NCI-H2107 treated with DMSO at 0.1 percent for 48 hours (cell line): Measurements from ENCODE around the gene FAM47C.
"Not testable (repeated sequence)": the region's sequence is repeated elsewhere in the genome, so short reads cannot be mapped to it uniquely, and the experiment has no call there.

Source experiments
- DNase-seq: peaks from one replicate; lab custom pipeline; 2025; ENCODE audit not compliant: unreplicated experiment; lab: John Stamatoyannopoulos, UW

Gene FAM47C

GRCh38 chrX:37008182-37008581, at the start of gene FAM47C:
FAM47C (plus strand) TSS chrX:37008366; CDS start chrX:37008411, 45 bp downstream.
- DNase-seq, result not testable (repeated sequence)

DNA sequence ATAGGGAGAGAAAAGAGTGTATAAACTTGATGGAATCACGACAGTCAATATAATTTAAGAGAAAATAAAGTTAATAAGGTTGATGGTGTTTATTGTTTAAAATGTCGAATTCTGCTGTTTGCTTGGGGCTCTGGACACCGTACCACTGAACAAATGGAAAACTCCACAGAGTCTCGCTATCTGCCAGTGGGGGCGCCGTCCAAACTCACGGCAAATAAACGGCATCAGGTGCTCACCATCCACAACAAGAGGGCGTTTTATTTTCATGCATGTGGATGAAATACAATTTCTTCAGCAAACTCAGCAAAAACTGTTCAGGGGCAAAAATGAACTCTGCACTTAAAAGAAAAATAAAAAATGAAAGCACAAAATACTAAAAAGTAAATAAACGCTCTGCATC, 46.6 kb upstream of the FAM47C start:
- no peak for DNase-seq

GRCh38 chrX:36963069-36963808, 44.9 kb upstream of the FAM47C start:
- DNase-seq, result no peak

DNA sequence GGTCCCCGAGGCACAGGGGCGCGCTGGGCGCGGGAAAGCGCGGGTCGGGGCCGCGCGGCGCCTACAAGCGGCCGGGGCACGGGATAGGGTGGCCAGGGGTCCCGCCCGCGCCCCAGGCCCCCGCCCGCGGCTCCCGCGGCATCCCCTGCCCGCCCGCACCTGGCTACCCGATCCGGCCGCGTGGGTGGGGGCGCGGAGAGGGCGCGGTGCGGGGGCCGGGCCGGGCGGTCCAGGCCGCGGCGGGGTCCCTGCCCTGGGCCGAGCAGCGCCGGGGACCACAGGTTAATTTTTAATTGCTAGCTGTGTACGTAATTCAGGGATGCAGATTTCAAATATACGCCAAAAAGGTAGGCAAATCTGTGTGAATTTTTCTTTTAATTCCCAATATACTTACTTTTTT, 44.3 kb upstream of the FAM47C start:
- DNase-seq, result no peak

DNA sequence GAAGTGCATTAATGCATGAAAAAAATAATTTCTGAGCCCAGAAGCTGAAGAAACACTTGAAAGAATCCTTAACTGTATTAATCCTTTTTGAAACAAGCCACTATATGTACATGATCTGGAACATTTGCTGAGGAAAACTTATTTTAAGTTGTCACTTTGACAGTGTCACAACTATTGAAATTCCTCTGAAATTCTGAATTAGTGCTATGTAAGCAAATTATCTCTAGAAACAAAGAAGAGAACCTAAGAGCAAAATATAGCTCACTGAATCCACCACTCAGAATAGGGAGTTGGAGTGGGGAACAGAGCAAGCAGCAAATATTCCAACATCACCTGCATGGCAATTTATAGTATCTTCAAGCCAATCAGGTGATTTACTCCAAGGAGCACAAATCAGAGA, 34.6 kb upstream of the FAM47C start:
- no peak for DNase-seq

DNA sequence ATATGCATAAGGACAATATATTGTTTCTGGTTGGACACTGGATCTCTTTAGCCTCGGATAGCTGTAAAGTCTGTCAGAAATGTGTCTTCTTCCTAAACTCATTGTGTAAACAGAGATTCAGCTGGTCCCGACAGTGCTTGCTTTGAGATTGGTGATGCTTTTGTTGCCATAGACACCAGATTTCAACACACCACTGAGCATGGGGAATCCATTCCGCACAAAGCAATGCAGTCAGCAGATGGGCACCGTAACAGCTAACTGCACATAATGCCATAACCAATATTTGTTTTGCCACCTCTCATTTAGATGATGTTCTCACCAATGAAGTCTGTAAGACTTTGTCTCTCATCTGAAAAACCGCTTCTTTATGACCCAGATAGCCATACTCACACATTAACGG, 33.3 kb upstream of the FAM47C start:
- DNase-seq, result no peak

- no peak for DNase-seq
These were observed 29.3 kb upstream of the FAM47C start for GRCh38 chrX:36978886-36979285.

DNA sequence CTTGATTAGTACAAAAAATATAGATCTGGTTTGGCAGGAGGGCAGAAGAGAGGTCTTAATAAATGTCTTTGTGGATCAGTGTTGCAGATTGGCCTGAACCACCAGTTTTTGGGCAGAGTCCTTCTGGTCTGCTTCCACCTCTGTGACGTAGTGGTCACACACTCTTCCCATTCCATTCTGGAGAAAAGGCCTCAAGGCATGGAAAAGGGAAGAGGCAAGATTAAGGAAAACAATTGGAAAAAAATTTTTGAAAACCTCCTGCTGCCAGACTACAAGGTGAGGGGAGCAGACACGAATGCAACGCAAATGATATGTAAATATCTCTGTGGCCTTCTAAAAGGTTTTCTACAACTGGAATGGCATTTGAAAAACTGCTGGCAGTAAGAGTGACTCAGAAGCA, 24.3 kb upstream of the FAM47C start:
- no peak for DNase-seq

- not testable (repeated sequence) for DNase-seq
These were observed 22.6 kb upstream of the FAM47C start for GRCh38 chrX:36985416-36986209.

- no peak for DNase-seq
These were observed 21.9 kb upstream of the FAM47C start for GRCh38 chrX:36986231-36986630.

- not testable (repeated sequence) for DNase-seq
These were observed 21.0 kb upstream of the FAM47C start for GRCh38 chrX:36987212-36987611.

DNA sequence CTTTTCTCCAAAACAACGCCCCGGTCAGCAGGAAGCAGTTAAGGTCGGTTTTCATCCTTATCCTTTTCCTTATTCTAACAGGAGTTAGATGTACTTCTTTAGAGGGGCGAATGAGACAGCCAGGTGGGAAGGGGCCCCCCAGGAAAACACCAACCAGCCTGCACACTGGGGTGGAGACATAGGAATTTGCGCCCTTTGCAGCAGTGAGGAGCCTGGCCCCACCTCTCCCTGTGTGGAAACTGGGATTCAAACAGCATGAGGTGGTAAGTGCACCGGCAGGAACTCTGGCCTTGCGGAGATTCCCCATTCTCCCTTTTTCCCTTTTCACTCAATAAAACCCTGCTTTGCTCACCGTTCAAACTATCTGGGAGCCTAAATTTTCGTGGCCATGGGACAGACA, 8.0 kb upstream of the FAM47C start:
- no peak for DNase-seq

- no peak for DNase-seq
These were observed 2.3 kb downstream of the FAM47C start for GRCh38 chrX:37010496-37010895.

DNA sequence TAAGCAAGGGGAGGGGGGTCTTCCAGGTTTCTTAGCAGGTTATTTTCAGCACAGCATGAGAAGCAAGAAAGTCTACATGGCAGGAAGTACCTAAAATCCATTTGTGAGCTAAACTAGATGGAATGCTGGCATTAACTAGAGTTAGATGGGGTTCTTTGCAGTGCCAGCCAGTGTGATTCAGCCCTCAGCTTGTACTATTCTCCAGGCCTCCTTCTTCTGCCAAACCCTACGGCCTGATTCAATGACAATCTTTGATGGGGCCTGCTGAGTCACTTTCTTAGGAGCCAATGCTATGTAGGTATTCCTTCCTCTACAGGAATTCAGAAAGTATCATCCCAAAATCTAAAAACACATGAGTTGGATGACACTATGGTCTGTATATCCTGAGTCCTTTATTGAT, 26.1 kb downstream of the FAM47C start:
- DNase-seq, result not testable (repeated sequence)

- DNase-seq, result not testable (repeated sequence)
These were observed 28.6 kb downstream of the FAM47C start for GRCh38 chrX:37036674-37037220.

GRCh38 chrX:37038814-37039213, 30.6 kb downstream of the FAM47C start:
- DNase-seq, result not testable (repeated sequence)

GRCh38 chrX:37042956-37043885, 35.1 kb downstream of the FAM47C start:
- DNase-seq, result not testable (repeated sequence)

GRCh38 chrX:37047776-37048175, 39.6 kb downstream of the FAM47C start:
- no peak for DNase-seq

- DNase-seq, result not testable (repeated sequence)
These were observed 49.4 kb downstream of the FAM47C start for GRCh38 chrX:37057572-37057971.

DNA sequence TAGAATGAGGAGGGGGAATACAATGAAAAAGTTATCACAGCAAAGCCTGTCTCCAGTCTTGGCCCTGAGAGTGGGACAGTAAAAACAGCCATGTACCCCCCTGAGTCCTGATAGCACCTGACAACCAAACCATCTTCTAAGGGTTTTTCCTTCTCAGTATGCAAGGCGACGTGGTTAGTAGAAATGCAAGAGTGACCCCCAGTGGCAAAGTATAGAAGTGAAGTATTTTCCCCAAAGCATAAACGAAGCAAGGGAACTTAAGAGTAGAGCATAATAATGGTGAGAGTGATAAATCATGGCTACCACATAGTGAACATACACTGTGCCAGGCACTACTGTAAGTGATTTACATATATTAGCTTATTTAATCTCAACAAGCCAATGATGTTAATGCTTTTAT, 52.8 kb downstream of the FAM47C start:
- peak; percentile 24 for DNase-seq
